Parathyroid adenoma (tissue), 2 donors: ENCODE measurements around the gene ARHGAP12.

Experiments
- H2AFZ ChIP-seq: fragments of 300-600 bp; sonication (generic); one replicate; pipeline ENCODE4 v1.7.0; 2017; ENCODE audit warnings: antibody characterized with exemption, mild to moderate bottlenecking
- H3K27ac ChIP-seq: fragments of 300-600 bp; sonication (generic); one replicate; pipeline ENCODE4 v1.7.0; 2017
- H3K27me3 ChIP-seq: fragments of 300-600 bp; sonication (generic); one replicate; pipeline ENCODE4 v1.7.0; 2017; ENCODE audit warnings: low read length; ENCODE audit not compliant: control insufficient read depth, insufficient read depth
- H3K36me3 ChIP-seq: fragments of 300-600 bp; sonication (generic); one replicate; pipeline ENCODE4 v1.7.0; 2017; ENCODE audit warnings: low read length; ENCODE audit not compliant: control insufficient read depth, insufficient read depth
- H3K4me1 ChIP-seq: fragments of 300-600 bp; sonication (generic); one replicate; pipeline ENCODE4 v1.7.0; 2017; ENCODE audit warnings: control low read depth
- H3K4me2 ChIP-seq: fragments of 300-600 bp; sonication (generic); one replicate; pipeline ENCODE4 v1.7.0; 2017; ENCODE audit warnings: low read length
- H3K4me3 ChIP-seq: fragments of 300-600 bp; sonication (generic); one replicate; pipeline ENCODE4 v1.7.0; 2017; ENCODE audit warnings: low read depth, low read length
- H3K79me2 ChIP-seq: fragments of 300-600 bp; sonication (generic); one replicate; pipeline ENCODE4 v1.7.0; 2017; ENCODE audit warnings: control low read depth
- H3K9ac ChIP-seq: fragments of 300-600 bp; sonication (generic); one replicate; pipeline ENCODE4 v1.7.0; 2017; ENCODE audit warnings: mild to moderate bottlenecking
- H3K9me3 ChIP-seq: fragments of 300-600 bp; sonication (generic); one replicate; pipeline ENCODE4 v1.7.0; 2017; ENCODE audit warnings: low read length; ENCODE audit not compliant: control insufficient read depth
- CTCF ChIP-seq: fragments of 300-600 bp; sonication (generic); IDR thresholded peaks from one replicate; pipeline ENCODE4 v1.7.0; 2017; ENCODE audit warnings: antibody characterized with exemption, mild to moderate bottlenecking
- donor health status: primary hyperparathyroidism.

The ARHGAP12 gene

GRCh38 chr10:31878486-31878885 lies 50.1 kb downstream of the ARHGAP12 start:
- Histone ChIP-seq H3K4me1 (peaks cover 8% of the 10 kb centered on the region), H3K27me3 (no peaks in the 10 kb centered on the region), H3K4me2 (no peak overlapping the region), H3K9ac (no peak overlapping the region), H2AFZ (no peak overlapping the region), H3K4me3 (no peak overlapping the region), H3K9me3 (no peaks in the 10 kb centered on the region), H3K36me3 (no peaks in the 10 kb centered on the region), H3K27ac (no peak overlapping the region), H3K79me2 (peaks cover 7% of the 10 kb centered on the region)
- TF ChIP-seq CTCF, result no peak

GRCh38 chr10:31876652-31877352 lies 51.8 kb downstream of the ARHGAP12 start:
- Histone ChIP-seq H3K27me3 (no peaks in the 10 kb centered on the region), H3K4me1 (peaks cover 10% of the 10 kb centered on the region), H3K4me2 (peak overlapping the region; percentile 24), H2AFZ (no peak overlapping the region), H3K27ac (no peak overlapping the region), H3K9ac (no peak overlapping the region), H3K79me2 (peaks cover 7% of the 10 kb centered on the region), H3K4me3 (no peak overlapping the region), H3K9me3 (no peaks in the 10 kb centered on the region), H3K36me3 (no peaks in the 10 kb centered on the region)
- no peak for TF ChIP-seq CTCF

GRCh38 chr10:31875608-31876007 lies 53.0 kb downstream of the ARHGAP12 start:
- Histone ChIP-seq H3K9me3 (no peaks in the 10 kb centered on the region), H3K4me2 (no peak overlapping the region), H3K27me3 (no peaks in the 10 kb centered on the region), H2AFZ (no peak overlapping the region), H3K4me1 (peaks cover 10% of the 10 kb centered on the region), H3K4me3 (no peak overlapping the region), H3K9ac (no peak overlapping the region), H3K79me2 (peaks cover 10% of the 10 kb centered on the region), H3K27ac (no peak overlapping the region), H3K36me3 (no peaks in the 10 kb centered on the region)
- TF ChIP-seq CTCF, result no peak

GRCh38 chr10:31873724-31874123 lies 54.9 kb downstream of the ARHGAP12 start:
- Histone ChIP-seq H3K79me2 (peaks cover 10% of the 10 kb centered on the region), H3K36me3 (no peaks in the 10 kb centered on the region), H3K4me3 (no peak overlapping the region), H3K9ac (no peak overlapping the region), H3K4me2 (no peak overlapping the region), H3K4me1 (peaks cover 10% of the 10 kb centered on the region), H3K27ac (no peak overlapping the region), H3K9me3 (no peaks in the 10 kb centered on the region), H3K27me3 (no peaks in the 10 kb centered on the region), H2AFZ (no peak overlapping the region)
- TF ChIP-seq CTCF, result no peak
